Testis (tissue), 3 donors: ENCODE data around the gene ZNF300. TPM values are rescaled to one million over a fixed set of nuclear protein-coding genes. Genes with fewer than 3 reads are reported as not detected.
"Not testable (repeated sequence)": the region's sequence is repeated elsewhere in the genome, so short reads cannot be mapped to it uniquely, and the experiment has no call there.

ENCODE experiments used
- DNase-seq: peaks from one replicate; pipeline ENCODE4 v3.0.0-alpha.2; 2019
- H3K27ac ChIP-seq, 2 donors: fragments of 200-600 bp; sonication (generic); one replicate each; pipeline ENCODE4 v1.5.1; 2019
- H3K27me3 ChIP-seq: fragments of 200-600 bp; sonication (generic); one replicate; pipeline ENCODE4 v1.5.1; 2019
- H3K36me3 ChIP-seq: fragments of 200-600 bp; sonication (generic); one replicate; pipeline ENCODE4 v1.5.1; 2017; ENCODE audit warnings: low read depth; ENCODE audit errors: missing control alignments
- H3K4me1 ChIP-seq: fragments of 200-600 bp; sonication (generic); one replicate; pipeline ENCODE4 v1.5.1; 2019
- H3K4me3 ChIP-seq, 2 donors: fragments of 200-600 bp; sonication (generic); one replicate each; pipeline ENCODE4 v1.5.1; 2017 to 2019
- H3K9me3 ChIP-seq: fragments of 200-600 bp; sonication (generic); one replicate; pipeline ENCODE4 v1.5.1; 2017
- POLR2A ChIP-seq: fragments of 450-650 bp; IDR thresholded peaks from one replicate; pipeline ENCODE4 v1.6.1; 2017; ENCODE audit warnings: antibody characterized with exemption, mild to moderate bottlenecking, moderate library complexity
- WGBS, 2 donors: methylation state at CpG; one replicate each; pipeline ENCODE4 v1.1.5; 2018; 5-methylcytosine and 5-hydroxymethylcytosine counted together
- intact Hi-C: fragments of 100-400 bp; cut with DNase I; formaldehyde crosslinking; loops from one replicate; pipeline ENCODE4 v1.15.1; 2023; ENCODE audit warnings: low total_unique reads
- polyA plus RNA-seq: library from polyadenylated mRNA; stranded (reverse); fragments of 350-450 nt; fragmentation: Illumina TruSeq; extraction: RNeasy Lipid Tissue Mini Kit (QIAGEN cat#74804); gene quantifications from one replicate; pipeline ENCODE4 v1.2.3, GENCODE V29; 2014; ENCODE audit warnings: low read depth, low replicate concordance; ENCODE audit not compliant: insufficient read depth
- total RNA-seq, 2 donors: library from RNA; depleted of rRNA; stranded (reverse); fragments of >200 nt; gene quantifications; one replicate each; pipeline ENCODE4 v1.2.3, GENCODE V29; 2016
- TF ChIP-seq, protein P1 (sequence below), 3 experiments: fragments of 450-650 bp in 2 of 3; fragments of 200-600 bp in 1 of 3; sonication (generic) in 1 of 3; IDR thresholded peaks; one replicate each; pipeline ENCODE4 v1.5.1; 2016 to 2019; ENCODE audit warnings: antibody characterized with exemption in 3 of 3, mild to moderate bottlenecking in 2 of 3, moderate library complexity in 1 of 3

ZNF300 gene
- total and polyA plus RNA-seq, 3 donors from 2014 or later, result 8.3 to 15.8 (median 13.2) TPM

DNA sequence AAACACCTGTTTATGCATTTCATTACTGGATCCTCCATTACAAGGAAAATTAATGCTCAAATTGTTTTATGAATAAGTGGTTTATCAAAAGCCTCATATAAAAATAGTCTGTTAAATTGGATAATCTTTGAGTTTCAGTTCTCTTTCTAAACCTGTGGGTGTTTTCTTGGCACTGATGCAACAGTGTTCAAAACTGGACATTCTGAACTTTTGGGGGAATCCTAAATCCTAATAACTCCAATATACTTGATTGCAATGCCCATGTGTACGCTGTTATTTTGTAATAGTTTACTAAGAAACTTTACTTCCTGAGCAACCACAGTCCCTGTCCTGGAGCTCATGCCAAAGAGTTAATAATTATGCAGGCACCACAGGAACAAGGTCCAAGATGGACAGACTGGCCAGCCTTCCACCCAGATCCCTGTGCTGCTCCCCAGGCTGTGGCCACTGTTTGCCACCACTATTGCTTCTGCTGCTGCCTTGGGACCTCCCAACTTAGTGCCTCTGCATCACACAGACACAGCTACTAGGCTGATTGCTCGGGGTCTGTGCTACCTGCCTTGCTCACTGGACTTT is 44.4 kb downstream of the ZNF300 start:
- no peak for DNase-seq
- no peak overlapping the region for H3K27ac ChIP-seq
- no peaks in the 10 kb centered on the region for H3K27me3 ChIP-seq
- no peak overlapping the region for H3K4me3 ChIP-seq
- H3K9me3 ChIP-seq, result no peaks in the 10 kb centered on the region
- no peak for TF ChIP-seq POLR2A
- TF ChIP-seq, protein P1, sequence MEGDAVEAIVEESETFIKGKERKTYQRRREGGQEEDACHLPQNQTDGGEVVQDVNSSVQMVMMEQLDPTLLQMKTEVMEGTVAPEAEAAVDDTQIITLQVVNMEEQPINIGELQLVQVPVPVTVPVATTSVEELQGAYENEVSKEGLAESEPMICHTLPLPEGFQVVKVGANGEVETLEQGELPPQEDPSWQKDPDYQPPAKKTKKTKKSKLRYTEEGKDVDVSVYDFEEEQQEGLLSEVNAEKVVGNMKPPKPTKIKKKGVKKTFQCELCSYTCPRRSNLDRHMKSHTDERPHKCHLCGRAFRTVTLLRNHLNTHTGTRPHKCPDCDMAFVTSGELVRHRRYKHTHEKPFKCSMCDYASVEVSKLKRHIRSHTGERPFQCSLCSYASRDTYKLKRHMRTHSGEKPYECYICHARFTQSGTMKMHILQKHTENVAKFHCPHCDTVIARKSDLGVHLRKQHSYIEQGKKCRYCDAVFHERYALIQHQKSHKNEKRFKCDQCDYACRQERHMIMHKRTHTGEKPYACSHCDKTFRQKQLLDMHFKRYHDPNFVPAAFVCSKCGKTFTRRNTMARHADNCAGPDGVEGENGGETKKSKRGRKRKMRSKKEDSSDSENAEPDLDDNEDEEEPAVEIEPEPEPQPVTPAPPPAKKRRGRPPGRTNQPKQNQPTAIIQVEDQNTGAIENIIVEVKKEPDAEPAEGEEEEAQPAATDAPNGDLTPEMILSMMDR (IDR thresholded peaks at IDR 0.05), result no peak
- H3K36me3 ChIP-seq, result no peaks in the 10 kb centered on the region
- intact Hi-C loops, result no loop called here
- WGBS, 2 donors, result 71 to 76% methylated on average over 2 of the region's 2 CpGs
- H3K4me1 ChIP-seq, result no peaks in the 10 kb centered on the region

DNA sequence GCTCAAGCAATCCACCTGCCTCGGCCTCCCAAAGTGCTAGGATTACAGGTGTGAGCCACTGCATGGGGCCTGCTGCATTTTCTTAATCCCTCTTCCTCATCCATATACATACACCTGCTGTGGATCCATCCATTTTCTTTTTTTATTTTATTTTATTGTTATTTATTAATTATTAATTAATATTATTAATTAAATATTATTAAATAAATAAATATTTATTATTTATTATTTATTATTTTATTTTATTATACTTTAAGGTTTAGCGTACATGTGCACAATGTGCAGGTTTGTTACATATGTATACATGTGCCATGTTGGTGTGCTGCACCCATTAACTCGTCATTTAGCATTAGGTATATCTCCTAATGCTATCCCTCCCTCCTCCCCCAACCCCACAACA is 48.1 kb downstream of the ZNF300 start:
- H3K27me3 ChIP-seq, intact Hi-C loops, H3K27ac ChIP-seq, DNase-seq, H3K36me3 ChIP-seq, H3K4me1 ChIP-seq, H3K4me3 ChIP-seq, H3K9me3 ChIP-seq: not testable (repeated sequence)
- WGBS, 2 donors, result 86 to 90% methylated on average over 3 of the region's 3 CpGs

DNA sequence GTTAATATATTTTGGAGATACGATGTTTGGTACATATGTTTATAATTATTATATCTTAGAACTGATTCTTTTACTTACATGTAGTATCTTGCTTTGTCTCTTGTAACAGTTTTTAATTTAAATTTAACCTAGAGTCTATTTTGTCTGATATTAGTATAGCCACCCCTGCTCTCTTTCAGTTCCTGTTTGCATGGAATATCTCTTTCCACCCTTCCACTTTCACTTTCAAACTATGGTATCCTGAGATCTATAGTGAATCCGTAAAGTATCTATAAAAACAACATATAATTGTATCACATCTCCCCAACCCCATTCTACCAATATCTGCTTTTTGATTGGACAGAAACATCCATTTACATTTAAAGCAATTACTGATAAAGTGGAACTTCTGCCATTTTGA is 51.2 kb downstream of the ZNF300 start:
- DNase-seq, result no peak
- Histone ChIP-seq H3K36me3 (no peaks in the 10 kb centered on the region), H3K27me3 (no peaks in the 10 kb centered on the region), H3K4me1 (no peaks in the 10 kb centered on the region), H3K4me3 (no peak overlapping the region), H3K27ac (no peak overlapping the region), H3K9me3 (no peaks in the 10 kb centered on the region)
- TF ChIP-seq, protein P1 (IDR thresholded peaks at IDR 0.05), result no peak
- TF ChIP-seq POLR2A, result no peak
- intact Hi-C loops, result no loop called here
- 91 to 97% methylated on average over 2 of the region's 2 CpGs for WGBS, 2 donors

DNA sequence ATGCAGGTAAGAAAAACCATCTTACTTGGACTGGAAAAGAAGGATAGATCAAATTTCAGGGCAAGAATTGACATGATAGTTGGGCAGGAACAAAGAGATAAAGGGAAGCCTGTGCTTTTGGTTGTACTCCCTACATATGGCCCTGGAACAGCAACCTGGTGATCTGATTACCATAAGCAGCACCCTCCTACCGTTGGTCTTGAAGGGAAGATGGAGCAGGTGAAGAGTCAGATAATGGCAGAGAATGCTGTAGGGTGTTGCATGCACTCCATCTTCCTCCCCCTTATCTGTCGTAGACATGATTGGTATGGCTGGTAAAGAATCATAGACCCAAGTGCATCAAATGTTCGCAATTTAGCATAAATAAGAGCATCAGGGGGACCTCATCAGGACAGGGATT is 53.7 kb downstream of the ZNF300 start:
- H3K27ac ChIP-seq, result no peak overlapping the region
- no peaks in the 10 kb centered on the region for H3K36me3 ChIP-seq
- no peaks in the 10 kb centered on the region for H3K9me3 ChIP-seq
- H3K27me3 ChIP-seq, result no peaks in the 10 kb centered on the region
- H3K4me1 ChIP-seq, result no peaks in the 10 kb centered on the region
- TF ChIP-seq, protein P1 (IDR thresholded peaks at IDR 0.05), result no peak
- no peak for TF ChIP-seq POLR2A
- no peak for DNase-seq
- intact Hi-C loops, result no loop called here
- no peak overlapping the region for H3K4me3 ChIP-seq
- WGBS, 2 donors, result 71 to 78% methylated on average over 3 of the region's 3 CpGs

DNA sequence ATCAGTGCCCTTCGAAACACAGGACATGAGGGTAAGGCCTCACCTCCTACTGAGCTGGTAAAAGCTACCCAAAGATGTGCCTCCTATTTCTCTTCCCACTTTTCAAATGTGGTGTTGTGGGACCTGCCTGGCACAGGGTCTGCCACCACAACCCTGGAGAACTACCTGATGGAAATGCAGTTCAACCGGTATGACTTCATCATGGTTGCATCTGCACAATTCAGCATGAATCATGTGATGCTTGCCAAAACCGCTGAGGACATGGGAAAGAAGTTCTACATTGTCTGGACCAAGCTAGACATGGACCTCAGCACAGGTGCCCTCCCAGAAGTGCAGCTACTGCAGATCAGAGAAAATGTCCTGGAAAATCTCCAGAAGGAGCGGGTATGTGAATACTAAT is 56.5 kb downstream of the ZNF300 start:
- intact Hi-C loops, result no loop called here
- 68 to 77% methylated on average over 4 of the region's 4 CpGs for WGBS, 2 donors
- Histone ChIP-seq H3K4me1 (no peaks in the 10 kb centered on the region), H3K4me3 (no peak overlapping the region), H3K27me3 (no peaks in the 10 kb centered on the region), H3K27ac (no peak overlapping the region), H3K9me3 (no peaks in the 10 kb centered on the region), H3K36me3 (no peaks in the 10 kb centered on the region)
- no peak for DNase-seq
- TF ChIP-seq POLR2A, result no peak
- TF ChIP-seq, protein P1 (IDR thresholded peaks at IDR 0.05), result no peak
